Epidermal melanocyte (primary cell): ENCODE data around the gene DDA1.
"Not testable (repeated sequence)": the region's sequence is repeated elsewhere in the genome, so short reads cannot be mapped to it uniquely, and the experiment has no call there.

Source experiments
- DNase-seq: peaks from one replicate; pipeline ENCODE4 v3.0.0; 2011; ENCODE audit warnings: low spot score; ENCODE audit not compliant: insufficient read length

The DDA1 gene

GRCh38 chr19:17309198-17309964, at the start of gene DDA1:
DDA1 (plus strand) TSS chr19:17309563; CDS start chr19:17309655, 92 bp downstream.
- peak; percentile 98 for DNase-seq

- no peak for DNase-seq
Observed at GRCh38 chr19:17259934-17260333, 49.4 kb upstream of the DDA1 start.

DNA sequence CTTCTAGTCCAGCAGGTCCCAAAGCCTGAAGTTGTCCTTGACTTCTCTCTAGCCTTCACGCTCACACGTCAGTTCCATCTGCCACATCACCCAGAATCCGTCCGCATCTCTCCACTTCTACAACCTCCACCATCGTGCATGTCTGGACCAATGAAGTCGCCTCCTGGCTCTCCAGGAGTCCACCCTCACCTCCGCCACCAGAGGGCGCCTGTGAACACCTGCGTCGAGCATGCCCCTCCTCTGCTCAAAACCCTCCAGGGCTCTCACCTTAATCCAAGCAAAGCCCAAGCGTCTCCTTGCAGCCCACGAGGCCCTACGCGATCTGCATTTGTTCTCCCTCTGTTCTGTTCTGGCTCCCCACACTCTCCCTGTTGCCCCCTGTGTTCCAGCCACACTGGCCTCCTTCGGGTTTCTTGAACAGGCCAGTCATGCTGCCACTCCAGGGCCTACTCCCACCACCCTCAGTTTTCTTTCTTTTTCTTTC, 48.5 kb upstream of the DDA1 start:
- DNase-seq = peak; percentile 84

GRCh38 chr19:17262557-17262956, 46.8 kb upstream of the DDA1 start:
- no peak for DNase-seq

DNA sequence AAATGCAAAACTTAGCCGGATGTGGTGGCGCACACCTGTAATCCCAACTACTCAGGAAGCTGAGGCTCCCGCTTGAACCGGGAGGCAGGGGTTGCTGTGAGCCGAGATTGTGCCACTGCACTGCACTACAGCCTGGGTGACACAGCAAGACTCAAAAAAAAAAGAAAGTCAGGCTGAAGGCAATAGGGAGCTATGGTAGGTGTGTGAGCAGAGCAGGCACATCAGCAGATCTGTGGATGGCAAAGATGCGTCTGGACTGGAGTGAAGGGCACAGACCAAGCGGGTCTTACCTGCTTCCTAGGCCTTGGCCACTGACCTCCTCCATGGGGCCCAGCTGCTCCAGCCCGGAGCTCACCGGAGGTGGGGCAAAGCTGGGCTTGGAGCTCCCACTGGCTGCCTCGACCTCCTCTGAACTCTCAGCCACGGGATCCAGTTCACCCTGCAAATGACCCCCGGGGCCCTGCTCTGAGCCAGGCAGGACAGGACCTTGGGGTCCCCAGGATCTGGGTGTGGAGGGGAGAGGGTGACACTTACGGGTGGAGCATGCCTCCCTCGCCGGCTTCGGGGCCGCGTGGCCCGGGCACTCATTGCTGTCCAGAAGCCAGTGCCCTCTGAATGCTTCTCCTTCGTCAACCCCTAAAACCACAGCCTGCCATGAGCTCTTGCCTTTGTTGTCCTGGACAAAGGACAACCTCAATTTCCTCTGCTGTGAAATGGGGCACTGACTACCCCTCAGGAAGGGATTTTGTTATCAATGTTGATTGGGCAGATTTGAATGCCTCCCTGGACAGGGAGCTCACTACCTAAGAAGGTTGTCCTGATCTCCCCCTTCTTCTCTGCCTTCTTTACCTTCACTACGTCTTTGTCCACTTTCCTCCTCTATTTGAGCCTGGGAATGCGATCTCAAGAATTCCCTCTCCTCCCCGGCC, 45.4 kb upstream of the DDA1 start:
- DNase-seq = no peak

DNA sequence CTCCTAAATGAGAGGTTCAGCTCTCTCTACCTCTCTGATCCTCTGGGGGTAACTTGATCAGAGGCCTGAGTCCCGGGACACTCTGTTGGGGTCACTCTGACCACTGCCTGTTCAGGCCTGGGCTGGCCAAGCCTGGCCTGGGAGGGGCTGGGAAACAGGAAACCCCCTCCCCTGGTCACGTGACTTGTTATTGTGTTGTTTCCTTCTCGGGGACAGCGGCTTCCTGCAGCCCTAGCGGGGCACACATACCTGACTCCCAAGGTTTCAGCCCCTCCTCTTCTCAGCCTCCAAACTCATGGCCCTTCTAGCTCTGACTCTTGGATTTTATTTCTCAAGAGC, 44.8 kb upstream of the DDA1 start, which contains the start of gene USHBP1:
USHBP1 (minus strand) TSS at position 105 of the 339 bp plus-strand sequence. CDS start 446 bp downstream, outside the sequence.
- no peak for DNase-seq

- no peak for DNase-seq
Observed at GRCh38 chr19:17266026-17266425, 43.3 kb upstream of the DDA1 start.

DNA sequence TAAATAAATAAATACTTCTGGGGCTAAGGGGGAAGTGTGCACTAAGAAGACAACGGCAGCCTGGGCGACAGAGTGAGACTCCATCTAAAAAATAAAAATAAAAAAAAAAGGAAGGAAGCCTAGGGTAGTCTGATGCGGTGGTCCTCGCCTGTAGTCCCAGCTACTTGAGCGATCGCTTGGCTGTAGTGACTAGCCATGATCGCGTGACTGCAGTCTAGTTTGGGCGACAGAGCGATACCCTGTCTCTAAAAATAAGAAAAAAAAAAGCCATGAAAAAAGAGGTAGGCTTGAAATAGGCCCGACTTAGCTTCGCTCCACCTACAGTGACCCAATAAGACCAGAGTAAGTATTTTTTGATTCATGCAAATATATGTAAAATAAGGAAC, 42.8 kb upstream of the DDA1 start:
- DNase-seq = no peak

DNA sequence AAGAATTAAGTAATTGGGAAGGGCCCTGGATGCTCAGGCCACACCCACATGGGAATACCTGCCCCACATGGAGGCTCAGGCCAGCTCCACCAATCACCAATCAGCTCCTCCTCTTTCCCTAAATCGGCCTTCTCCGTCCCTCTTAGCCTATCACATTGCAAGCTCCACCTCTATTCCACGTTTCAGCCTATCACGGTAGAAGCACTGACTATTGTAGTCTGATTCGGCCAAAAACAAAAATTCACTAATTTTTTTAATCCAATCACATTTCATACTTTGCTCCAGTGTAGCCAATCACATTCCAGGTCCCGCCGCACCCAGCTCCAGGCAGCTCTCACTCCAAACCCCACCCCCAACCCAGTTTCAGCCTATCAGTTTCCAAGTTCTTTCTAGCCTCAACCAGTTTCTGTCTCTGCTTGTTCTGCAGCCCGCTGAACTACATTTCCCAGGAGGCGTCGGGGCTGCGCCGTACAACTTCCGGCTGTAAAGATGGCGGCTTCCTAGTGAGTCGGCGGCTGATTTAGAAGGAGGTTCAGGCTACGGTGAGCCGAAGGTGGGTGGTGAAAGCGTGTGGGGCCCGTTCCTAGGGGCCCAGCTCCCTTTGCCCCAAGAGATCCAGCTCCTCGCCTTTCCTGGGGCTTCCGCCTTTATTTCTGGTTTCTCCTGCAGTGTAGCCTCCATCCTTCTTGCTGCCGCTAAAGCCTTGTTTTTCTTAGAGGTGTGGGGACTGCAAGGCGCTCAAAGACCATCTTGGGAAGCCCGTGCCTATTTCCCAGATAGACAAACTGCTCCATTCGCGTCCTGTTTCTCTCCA, 42.2 kb upstream of the DDA1 start, which contains the start of gene BABAM1:
BABAM1 (plus strand) TSS at position 469 of the 814 bp plus-strand sequence. CDS start 1,364 bp downstream, outside the sequence.
- DNase-seq = peak; percentile 100

- no peak for DNase-seq
Observed at GRCh38 chr19:17268754-17269153, 40.6 kb upstream of the DDA1 start.

DNA sequence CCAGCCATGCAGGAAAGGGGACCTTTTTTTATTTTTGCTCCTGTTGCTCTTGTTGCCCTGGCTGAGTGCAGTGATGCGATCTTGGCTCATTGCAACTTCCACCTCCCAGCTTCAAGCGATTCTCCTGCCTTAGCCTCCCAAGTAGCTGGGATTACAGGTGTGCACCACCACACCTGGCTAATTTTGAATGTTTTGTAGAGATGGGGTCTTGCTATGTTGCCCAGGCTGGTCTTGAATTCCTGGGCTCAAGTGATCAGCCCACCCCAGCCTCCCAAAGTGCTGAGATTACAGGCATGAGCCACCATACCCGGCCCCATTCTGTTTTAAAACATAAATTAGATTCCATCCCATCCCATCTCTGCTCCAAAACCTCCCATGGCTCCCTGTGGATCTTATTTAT, 34.5 kb upstream of the DDA1 start:
- DNase-seq = not testable (repeated sequence)

DNA sequence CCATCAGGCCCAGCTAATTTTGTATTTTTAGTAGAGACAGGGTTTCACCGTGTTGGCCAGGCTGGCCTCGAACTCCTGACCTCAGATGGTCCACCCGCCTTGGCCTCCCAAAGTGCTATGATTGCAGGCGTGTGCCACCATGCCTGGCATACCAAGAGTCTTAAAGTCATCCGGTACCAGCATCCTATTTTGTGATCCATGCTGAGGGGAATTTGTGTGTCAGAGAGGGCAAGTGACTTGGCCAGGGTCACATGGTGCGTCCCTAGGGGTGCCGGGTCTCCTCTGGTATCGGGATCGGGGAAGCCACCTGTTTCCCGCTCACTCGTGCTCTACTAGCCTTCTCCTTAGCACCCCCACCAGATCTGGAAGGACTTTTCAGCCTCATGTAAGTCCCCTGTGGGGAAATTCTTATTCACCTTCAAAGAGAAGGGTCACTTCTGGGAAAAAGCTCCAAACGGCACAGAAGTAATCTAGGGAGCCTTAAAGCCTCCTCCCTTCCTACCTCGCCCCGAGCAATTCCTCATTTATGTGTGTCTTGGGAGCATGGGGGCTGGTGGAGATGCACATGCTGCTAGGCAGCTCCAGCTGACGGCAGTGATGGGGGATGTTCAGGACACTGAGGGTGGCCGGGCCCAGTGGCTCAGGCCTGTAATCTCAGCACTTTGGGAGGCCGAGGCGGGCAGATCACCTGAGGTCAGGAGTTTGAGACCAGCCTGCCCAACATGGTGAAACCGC, 33.8 kb upstream of the DDA1 start:
- no peak for DNase-seq

DNA sequence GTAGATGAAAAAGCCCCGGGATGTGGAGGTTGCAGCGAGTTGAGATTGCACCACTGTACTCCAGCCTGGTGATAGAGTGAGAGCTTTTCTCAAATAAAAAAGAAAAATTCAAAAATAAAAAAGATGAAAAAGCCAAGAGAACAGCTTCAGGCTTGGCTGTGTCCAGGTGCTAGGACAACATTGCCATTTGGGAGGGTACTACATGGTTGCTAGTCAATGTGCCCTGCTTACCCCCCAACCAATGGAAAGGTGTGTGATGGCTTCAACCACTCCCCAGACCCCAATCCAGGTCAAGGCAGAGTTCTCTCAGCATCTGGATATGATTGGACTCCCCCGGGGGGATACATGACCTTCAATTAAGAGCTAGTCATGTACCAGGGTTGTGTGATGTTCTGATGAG, 29.9 kb upstream of the DDA1 start:
- no peak for DNase-seq

DNA sequence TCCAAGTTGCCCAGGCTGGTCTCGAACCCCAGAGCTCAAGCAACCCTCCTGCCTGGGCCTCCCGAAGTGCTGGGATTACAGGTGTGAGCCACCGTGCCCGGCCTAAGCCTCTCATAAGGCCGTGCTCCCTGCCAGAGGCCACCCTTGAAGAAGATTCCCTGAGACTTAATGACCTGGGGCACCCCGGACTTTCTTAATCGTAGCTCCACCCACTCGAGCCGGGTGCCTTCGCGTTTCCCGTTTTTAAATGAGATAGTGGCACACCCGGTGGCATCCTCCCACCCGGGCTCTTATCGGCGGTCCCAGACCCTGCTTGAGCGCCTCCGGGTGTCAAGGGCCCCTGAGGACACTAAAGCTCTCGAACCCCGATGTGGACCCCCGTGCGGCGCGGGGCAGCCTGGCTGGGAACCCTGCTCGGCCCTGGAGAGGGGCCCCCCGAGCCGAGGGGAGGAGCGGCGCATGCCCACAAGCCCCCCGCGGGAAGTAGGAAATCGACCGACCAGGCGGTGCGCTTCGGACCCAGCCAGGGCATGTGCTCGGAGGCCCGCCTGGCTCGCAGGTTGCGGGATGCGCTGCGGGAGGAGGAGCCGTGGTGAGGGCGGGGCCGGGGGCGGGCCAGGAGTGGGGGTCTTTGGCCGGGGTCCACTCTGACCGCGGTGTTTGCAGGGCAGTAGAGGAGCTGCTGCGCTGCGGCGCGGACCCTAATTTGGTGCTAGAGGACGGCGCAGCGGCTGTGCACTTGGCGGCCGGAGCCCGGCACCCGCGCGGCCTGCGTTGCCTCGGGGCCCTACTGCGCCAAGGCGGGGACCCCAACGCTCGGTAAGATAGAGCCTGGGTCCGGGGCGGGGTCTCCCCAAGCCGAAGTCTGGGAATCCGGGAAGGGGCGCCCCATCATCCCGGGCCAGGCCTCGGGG, 27.7 kb upstream of the DDA1 start, which contains the start of gene ANKLE1:
ANKLE1 (plus strand) TSS at position 511 of the 914 bp plus-strand sequence; CDS start at position 531, 20 bp downstream.
- no peak for DNase-seq

DNA sequence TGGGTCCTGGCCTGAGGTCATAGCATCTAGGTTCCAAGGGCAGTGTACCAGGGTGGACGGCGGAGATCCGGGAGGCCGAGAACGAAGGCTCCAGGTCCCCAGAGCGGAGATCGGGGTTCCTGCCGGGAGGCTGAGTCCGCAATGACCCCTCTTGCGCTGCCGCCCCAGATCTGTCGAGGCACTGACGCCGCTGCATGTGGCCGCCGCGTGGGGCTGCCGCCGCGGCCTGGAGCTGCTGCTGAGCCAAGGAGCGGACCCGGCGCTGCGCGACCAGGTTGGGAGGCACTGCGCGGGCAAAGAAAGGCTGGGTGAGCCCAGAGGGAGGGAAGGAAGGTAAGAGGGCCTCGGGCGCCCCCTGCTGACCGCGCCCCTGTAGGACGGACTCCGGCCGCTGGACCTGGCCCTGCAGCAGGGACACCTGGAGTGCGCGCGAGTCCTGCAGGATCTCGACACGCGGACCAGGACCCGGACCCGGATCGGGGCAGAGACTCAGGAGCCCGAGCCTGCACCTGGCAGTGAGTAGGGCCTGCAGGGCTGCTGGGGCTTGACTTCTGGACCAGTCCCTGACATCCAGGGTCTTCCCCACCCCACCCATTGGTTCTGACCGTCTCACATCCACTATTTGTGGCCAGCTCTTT, 26.8 kb upstream of the DDA1 start:
- DNase-seq = peak; percentile 83

DNA sequence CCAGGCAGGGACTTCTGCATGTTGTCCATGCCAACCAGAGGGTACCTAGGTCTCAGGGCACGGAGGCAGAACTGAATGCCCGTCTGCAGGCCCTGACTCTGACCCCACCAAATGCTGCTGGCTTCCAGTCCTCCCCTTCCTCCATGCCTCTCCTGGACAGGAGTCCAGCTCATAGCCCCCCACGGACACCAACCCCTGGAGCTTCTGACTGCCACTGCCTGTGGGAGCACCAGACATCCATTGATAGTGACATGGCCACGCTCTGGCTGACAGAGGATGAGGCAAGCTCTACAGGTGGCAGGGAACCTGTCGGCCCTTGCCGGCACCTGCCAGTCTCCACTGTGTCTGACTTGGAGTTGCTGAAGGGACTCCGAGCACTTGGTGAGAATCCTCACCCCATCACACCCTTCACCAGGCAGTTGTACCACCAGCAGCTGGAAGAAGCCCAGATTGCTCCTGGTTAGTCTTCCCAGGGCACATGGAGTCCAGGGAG, 25.8 kb upstream of the DDA1 start:
- DNase-seq = no peak

DNA sequence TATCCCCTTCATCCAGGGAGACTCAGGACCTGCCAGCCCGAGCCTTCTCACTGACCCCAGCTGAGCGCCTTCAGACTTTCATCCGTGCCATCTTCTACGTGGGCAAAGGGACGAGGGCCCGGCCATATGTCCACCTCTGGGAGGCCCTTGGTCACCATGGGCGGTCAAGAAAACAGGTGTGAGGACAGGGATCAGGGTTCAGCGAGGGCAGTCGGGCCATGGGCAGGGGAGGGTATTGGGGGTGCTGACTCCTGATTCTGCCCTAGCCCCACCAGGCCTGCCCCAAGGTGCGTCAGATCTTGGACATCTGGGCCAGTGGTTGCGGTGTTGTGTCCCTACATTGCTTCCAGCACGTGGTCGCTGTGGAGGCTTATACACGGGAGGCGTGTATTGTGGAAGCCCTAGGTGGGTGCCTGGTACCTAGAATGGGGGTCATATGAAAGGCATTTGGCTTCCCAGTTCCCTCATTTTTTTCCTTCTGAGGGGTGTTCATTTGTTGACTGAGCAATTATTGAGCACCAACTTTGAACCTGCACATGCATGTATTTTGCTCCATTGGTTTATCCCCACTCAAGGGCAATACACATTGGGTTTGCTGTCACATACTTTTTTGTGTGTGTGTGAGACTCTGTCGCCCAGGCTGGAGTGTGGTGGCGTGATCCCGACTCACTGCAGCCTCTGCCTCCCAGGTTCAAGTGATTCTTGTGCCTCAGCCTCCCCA, 23.8 kb upstream of the DDA1 start:
- no peak for DNase-seq

DNA sequence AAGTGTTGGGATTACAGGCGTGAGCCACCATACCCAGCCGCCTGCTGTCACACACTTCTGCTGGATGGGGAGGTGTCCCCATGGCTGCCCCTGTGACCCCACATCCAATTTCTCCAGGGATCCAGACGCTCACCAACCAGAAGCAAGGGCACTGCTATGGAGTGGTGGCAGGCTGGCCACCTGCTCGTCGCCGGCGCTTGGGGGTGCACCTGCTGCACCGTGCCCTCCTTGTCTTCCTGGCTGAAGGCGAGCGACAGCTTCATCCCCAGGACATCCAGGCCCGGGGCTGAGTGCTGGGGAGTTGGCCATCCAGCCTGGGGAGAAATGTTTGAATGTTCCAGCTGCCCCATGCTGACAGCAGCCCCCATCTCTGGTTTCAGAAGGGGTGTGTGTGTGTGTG, 23.1 kb upstream of the DDA1 start:
- no peak for DNase-seq
